ENCODE measurements around the gene NFASC.
A peak's percentile ranks its signal among the peaks of the same experiment; 100 is the strongest.

NFASC gene

GRCh38 chr1:204959836-204960235 is 89.2 kb downstream of the NFASC start:
- DNase-seq (ENCODE audit: low read depth in 2 of 2): no peak

GRCh38 chr1:204960306-204961125 is 89.9 kb downstream of the NFASC start:
- DNase-seq (ENCODE audit: low read depth in 2 of 2): no peak

- no peak for DNase-seq (ENCODE audit: low read depth in 2 of 2)
These were observed 91.2 kb downstream of the NFASC start for GRCh38 chr1:204961765-204962419.

- no peak for DNase-seq (ENCODE audit: low read depth in 2 of 2)
These were observed 92.3 kb downstream of the NFASC start for GRCh38 chr1:204962742-204963632.

GRCh38 chr1:204967451-204967850 is 96.8 kb downstream of the NFASC start:
- no peak for DNase-seq (ENCODE audit: low read depth in 2 of 2)

- no peak for DNase-seq (ENCODE audit: low read depth in 2 of 2)
These were observed 97.5 kb downstream of the NFASC start for GRCh38 chr1:204968135-204968534.

GRCh38 chr1:204968951-204969350 is 98.3 kb downstream of the NFASC start:
- no peak for DNase-seq (ENCODE audit: low read depth in 2 of 2)

- DNase-seq (ENCODE audit: low read depth in 2 of 2): no peak
These were observed 100.3 kb downstream of the NFASC start for GRCh38 chr1:204970937-204971336.

GRCh38 chr1:204971517-204972336 is 101.1 kb downstream of the NFASC start:
- DNase-seq (ENCODE audit: low read depth in 2 of 2): no peak

- DNase-seq (ENCODE audit: low read depth in 2 of 2): no peak
These were observed 101.8 kb downstream of the NFASC start for GRCh38 chr1:204972426-204972825.

GRCh38 chr1:204973449-204973848 is 102.8 kb downstream of the NFASC start:
- no peak for DNase-seq (ENCODE audit: low read depth in 2 of 2)

GRCh38 chr1:204974327-204974726 is 103.7 kb downstream of the NFASC start:
- no peak for DNase-seq (ENCODE audit: low read depth in 2 of 2)

GRCh38 chr1:204975021-204975420 is 104.4 kb downstream of the NFASC start:
- DNase-seq (ENCODE audit: low read depth in 2 of 2): no peak

- peak; percentile 31 to 54 for DNase-seq (ENCODE audit: low read depth in 2 of 2)
These were observed 105.0 kb downstream of the NFASC start for GRCh38 chr1:204975568-204976235.

GRCh38 chr1:204976646-204977045 is 106.0 kb downstream of the NFASC start:
- DNase-seq (ENCODE audit: low read depth in 2 of 2): no peak

- no peak for DNase-seq (ENCODE audit: low read depth in 2 of 2)
These were observed 106.7 kb downstream of the NFASC start for GRCh38 chr1:204977318-204977717.

GRCh38 chr1:204978782-204979181 is 108.1 kb downstream of the NFASC start:
- DNase-seq (ENCODE audit: low read depth in 2 of 2): no peak

- no peak for DNase-seq (ENCODE audit: low read depth in 2 of 2)
These were observed 108.6 kb downstream of the NFASC start for GRCh38 chr1:204979306-204979705.

GRCh38 chr1:204979891-204980649 is 109.4 kb downstream of the NFASC start:
- no peak for DNase-seq (ENCODE audit: low read depth in 2 of 2)

- no peak for DNase-seq (ENCODE audit: low read depth in 2 of 2)
These were observed 110.3 kb downstream of the NFASC start for GRCh38 chr1:204980840-204981405.

Data from stimulated activated CD4-positive, alpha-beta T cell treated with anti-CD3 and anti-CD28 coated beads, Interleukin-4, amount 100 ng/mL, for 48 hours (primary cell).